Hepatic stellate cell (primary cell): ENCODE results near the gene MYO5B.
"Not testable (repeated sequence)": the region's sequence is repeated elsewhere in the genome, so short reads cannot be mapped to it uniquely, and the experiment has no call there.

Source experiments
- DNase-seq: peaks from one replicate; pipeline ENCODE4 v3.0.0; 2011; ENCODE audit warnings: low spot score

Gene MYO5B

GRCh38 chr18:49921318-49921985 lies 273.5 kb downstream of the MYO5B start:
- DNase-seq, result no peak

- DNase-seq, result no peak
Observed at GRCh38 chr18:49920731-49921130, 274.2 kb downstream of the MYO5B start.

DNA sequence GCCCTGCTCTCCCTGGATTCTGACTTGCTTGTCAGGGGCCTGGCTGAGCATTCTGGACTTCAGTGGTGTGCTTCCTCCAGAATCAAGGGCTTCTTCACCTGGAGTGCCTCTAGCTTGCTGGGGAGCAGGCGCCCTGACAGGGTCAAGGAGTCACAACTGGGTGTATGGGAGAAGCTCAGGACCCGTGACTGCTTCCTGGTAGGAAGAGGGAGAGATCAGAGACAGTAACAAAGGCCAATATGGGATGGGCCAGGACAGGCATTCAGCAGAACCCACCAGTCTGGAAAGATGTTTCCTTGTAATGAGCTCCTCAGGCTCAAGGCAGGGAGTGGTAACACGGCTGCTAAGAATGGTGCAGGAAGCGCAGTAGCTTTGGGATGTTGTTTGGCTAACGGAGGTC lies 277.2 kb downstream of the MYO5B start:
- no peak for DNase-seq

GRCh38 chr18:49915352-49915751 lies 279.6 kb downstream of the MYO5B start:
- no peak for DNase-seq

DNA sequence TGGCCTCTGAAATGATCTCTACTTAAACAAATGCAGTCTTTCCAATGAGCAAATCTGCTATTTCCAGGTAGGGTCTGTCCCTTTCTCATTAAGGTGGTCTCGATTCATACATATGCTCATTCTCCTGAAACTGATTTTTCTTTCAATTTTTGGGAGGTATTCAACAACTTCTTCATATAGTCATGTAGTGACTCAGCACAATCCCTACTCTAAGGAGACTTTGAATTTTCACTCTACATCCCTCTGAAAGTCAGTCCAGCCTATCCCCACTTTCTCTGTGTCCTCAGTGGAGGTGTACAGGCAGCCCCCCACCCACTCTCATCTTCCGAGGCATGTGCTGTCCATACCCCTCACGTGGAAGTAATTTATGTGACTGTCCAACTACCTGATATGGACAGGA lies 281.7 kb downstream of the MYO5B start:
- no peak for DNase-seq

DNA sequence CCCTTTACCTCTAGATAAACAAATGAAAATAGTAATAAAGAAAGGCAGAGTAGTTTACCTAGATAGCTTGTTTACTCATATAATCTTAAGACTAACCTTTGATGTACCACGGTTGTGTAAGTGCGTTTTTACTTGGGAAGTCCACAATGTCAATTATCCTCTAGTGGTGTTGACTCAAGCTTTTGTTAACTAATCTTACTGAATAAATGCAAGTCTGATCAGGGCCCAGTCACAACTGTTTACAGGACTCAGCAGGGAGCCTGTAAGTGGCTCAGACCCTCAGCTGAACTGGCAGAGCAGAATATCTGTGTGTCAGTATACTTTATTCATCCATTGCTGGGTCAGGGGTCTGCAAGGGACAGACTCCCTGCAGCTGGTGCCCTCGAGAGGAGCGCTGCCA lies 283.5 kb downstream of the MYO5B start:
- DNase-seq, result no peak

DNA sequence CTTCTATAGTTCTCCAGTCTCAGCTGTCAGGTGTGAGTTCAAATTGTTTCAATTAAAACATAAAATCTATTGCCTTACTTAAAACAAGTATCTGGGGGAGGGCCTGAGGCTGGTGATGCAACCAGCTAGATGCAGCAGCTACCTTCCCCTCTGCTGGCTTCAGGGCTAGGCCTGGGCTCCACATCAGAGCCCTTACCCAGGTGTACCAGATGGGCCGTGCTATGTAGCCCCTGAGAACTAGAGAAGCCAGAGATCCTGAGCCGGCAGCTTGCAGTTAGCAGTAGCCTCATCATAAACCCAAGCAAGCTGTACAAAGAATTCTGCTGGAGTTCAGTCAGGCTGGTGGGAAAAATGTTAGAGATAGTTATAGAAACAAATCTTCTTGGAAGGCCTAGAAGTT lies 284.0 kb downstream of the MYO5B start:
- no peak for DNase-seq

DNA sequence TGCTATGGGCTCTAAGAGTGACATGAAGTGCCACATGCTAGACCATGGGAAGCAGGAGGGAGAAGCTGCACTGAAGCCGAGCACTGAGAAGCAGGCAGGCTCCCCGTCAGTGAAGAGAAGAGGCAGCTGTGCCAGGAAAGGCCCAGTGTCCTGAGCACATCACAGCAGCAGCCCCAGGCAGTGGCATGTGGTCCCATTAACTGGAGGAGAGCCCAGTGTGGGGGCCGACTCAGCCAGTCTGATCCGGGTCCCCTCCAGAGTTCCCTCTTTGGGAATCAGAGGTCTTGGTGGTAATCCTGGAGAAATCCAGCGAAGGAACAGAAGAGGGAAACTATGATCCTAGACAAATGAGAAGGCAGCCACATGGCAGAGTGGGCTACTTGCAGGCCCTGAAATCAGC lies 284.9 kb downstream of the MYO5B start:
- no peak for DNase-seq

GRCh38 chr18:49907346-49907929 lies 287.5 kb downstream of the MYO5B start:
- DNase-seq, result no peak

- no peak for DNase-seq
Observed at GRCh38 chr18:49905771-49906170, 289.2 kb downstream of the MYO5B start.

- no peak for DNase-seq
Observed at GRCh38 chr18:49904871-49905555, 289.9 kb downstream of the MYO5B start.

DNA sequence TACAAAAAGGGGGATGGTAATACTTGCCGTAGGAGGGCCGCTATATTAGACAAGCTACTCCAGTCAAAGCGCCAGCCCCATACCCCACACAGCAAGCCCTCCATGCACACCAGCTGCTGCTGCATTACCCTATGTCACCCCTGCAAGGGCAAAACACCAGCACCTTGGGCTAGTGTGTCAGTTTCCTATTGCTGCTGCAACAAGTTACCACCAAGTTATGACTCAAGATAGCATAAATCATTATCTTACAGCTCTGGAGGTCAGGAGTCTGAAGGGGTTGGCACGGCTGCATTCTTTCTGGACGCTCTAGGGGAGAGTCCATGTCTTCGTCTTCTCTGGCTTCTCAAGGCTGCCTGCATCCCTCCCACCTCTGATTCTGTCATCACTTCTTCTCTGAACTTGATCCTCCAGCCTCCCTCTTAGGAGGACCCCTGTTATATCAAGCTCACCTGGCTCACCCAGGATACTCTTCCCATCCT lies 293.0 kb downstream of the MYO5B start:
- no peak for DNase-seq

- no peak for DNase-seq
Observed at GRCh38 chr18:49899657-49900330, 295.2 kb downstream of the MYO5B start.

GRCh38 chr18:49898421-49898820 lies 296.5 kb downstream of the MYO5B start:
- DNase-seq, result peak; percentile 29

- DNase-seq, result no peak
Observed at GRCh38 chr18:49894517-49895226, 300.3 kb downstream of the MYO5B start.

- DNase-seq, result no peak
Observed at GRCh38 chr18:49893036-49893435, 301.9 kb downstream of the MYO5B start.

- DNase-seq, result no peak
Observed at GRCh38 chr18:49892148-49892924, 302.6 kb downstream of the MYO5B start.

GRCh38 chr18:49890041-49890440 lies 304.9 kb downstream of the MYO5B start:
- DNase-seq, result no peak

GRCh38 chr18:49889552-49889951 lies 305.4 kb downstream of the MYO5B start:
- not testable (repeated sequence) for DNase-seq

DNA sequence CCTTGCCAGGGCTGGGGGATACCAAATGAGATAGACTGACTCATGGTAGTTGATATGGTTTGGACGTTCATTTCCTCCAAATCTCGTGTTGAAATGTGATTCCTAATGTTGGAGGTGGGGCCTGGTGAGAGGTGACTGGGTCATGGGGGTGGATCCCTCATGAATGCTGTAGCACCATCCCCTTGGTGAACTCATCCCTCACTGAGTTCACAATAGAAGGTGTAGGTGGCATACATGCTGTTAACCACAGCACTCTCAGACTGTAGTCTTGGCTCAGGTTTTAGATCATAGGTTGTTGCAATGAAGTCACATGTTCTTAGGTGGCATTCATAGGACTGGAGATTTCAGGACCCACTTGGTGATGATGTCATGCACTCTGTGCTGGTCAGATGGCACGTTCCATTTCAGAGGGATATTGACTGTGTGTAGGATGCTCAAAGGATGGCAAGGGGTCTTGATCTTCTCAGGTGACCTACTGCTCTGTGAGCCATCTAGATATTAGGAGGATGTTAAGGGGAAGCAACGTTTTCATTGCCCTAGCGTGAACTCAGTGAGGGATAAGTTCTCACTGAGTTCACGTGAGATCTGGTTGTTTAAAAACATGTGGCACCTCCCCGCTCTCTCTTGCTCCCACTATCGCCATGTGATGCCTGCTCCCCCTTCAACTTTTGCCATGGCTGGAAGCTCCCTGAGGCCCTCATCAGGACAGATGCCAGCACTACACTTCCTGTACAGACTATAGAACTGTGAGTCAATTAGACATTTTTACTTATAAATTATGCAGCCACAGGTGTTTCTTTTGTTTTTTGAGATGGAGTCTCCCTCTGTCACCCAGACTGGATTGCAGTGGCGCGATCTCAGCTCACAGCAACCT lies 307.8 kb downstream of the MYO5B start:
- no peak for DNase-seq
